Tibial nerve (tissue), 4 donors: Measurements from ENCODE around the gene DNAJC11.

Experiments
- EP300 ChIP-seq, 2 donors: sonication (generic); formaldehyde crosslinking; IDR thresholded peaks; one replicate each; pipeline ENCODE4 v1.6.1; 2017; ENCODE audit warnings: antibody characterized with exemption in 2 of 2, mild to moderate bottlenecking in 1 of 2
- TF ChIP-seq, protein P1 (sequence below), 5 experiments: fragments of 200-600 bp in 3 of 5; fragments of 450-650 bp in 2 of 5; sonication (generic) in 3 of 5; IDR thresholded peaks; one replicate each; pipeline ENCODE4 v1.5.1; 2016 to 2019; ENCODE audit warnings: antibody characterized with exemption in 5 of 5, mild to moderate bottlenecking in 3 of 5, moderate library complexity in 2 of 5

DNA sequence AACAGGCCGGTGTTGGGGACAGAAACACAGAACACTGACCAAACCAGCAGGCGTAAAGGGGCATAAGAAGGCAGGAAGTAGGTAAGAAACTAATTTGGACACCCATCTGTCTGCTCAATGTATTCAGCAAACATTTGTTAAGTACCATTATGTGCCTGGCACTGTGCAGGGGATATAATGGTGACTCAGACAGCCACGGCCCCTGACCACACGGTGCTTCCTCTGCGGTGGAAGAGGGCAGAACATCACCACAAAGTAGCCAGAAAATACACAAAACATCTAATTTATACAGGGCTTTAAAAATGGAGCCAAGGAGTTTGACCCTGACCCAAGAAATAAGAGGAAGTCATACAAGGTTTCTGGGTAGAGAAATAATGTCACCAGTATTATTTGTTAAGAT is 12.9 kb downstream of the DNAJC11 start:
- TF ChIP-seq, protein P1, sequence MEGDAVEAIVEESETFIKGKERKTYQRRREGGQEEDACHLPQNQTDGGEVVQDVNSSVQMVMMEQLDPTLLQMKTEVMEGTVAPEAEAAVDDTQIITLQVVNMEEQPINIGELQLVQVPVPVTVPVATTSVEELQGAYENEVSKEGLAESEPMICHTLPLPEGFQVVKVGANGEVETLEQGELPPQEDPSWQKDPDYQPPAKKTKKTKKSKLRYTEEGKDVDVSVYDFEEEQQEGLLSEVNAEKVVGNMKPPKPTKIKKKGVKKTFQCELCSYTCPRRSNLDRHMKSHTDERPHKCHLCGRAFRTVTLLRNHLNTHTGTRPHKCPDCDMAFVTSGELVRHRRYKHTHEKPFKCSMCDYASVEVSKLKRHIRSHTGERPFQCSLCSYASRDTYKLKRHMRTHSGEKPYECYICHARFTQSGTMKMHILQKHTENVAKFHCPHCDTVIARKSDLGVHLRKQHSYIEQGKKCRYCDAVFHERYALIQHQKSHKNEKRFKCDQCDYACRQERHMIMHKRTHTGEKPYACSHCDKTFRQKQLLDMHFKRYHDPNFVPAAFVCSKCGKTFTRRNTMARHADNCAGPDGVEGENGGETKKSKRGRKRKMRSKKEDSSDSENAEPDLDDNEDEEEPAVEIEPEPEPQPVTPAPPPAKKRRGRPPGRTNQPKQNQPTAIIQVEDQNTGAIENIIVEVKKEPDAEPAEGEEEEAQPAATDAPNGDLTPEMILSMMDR (IDR thresholded peaks at IDR 0.05): no peak
- TF ChIP-seq EP300 (IDR thresholded peaks at IDR 0.05): no peak
